Tibial artery (tissue), 4 donors: ENCODE data around the gene HSPBP1.

Experiments used
- DNase-seq, 2 donors: peaks; one replicate each; pipeline ENCODE4 v3.0.0-alpha.2; 2019
- H3K27ac ChIP-seq, 2 donors: fragments of 200-600 bp; sonication (generic) in 1 of 2; 1 replicate in 1 of 2; 2 replicates in 1 of 2; pipeline ENCODE4 v1.5.1; 2018 to 2019; ENCODE audit warnings: mild to moderate bottlenecking in 1 of 2
- H3K27me3 ChIP-seq, 2 donors: fragments of 200-600 bp; sonication (generic) in 1 of 2; one replicate each; pipeline versions ENCODE4 v1.5.1 to v1.6.0; 2016 to 2019
- H3K36me3 ChIP-seq, 3 donors: fragments of 200-600 bp; sonication (generic) in 2 of 3; one replicate each; pipeline ENCODE4 v1.5.1; 2016 to 2019; ENCODE audit warnings: mild to moderate bottlenecking in 2 of 3
- H3K4me1 ChIP-seq, 4 donors: fragments of 200-600 bp; sonication (generic) in 2 of 4; 1 replicate in 3 of 4; 2 replicates in 1 of 4; pipeline ENCODE4 v1.5.1; 2016 to 2019
- H3K4me3 ChIP-seq, 2 donors: fragments of 200-600 bp; sonication (generic) in 1 of 2; 1 replicate in 1 of 2; 2 replicates in 1 of 2; pipeline ENCODE4 v1.5.1; 2018 to 2019; ENCODE audit warnings: mild to moderate bottlenecking in 2 of 2
- H3K9me3 ChIP-seq, 3 donors: fragments of 200-600 bp; sonication (generic) in 1 of 3; one replicate each; pipeline ENCODE4 v1.5.1; 2016 to 2019
- intact Hi-C: fragments of 100-400 bp; cut with DNase I; formaldehyde crosslinking; loops from one replicate; pipeline ENCODE4 v1.15.0; 2023; ENCODE audit warnings: low total_unique reads
- TF ChIP-seq, protein P1 (sequence below), 2 experiments: fragments of 200-600 bp in 1 of 2; fragments of 450-650 bp in 1 of 2; IDR thresholded peaks; one replicate each; pipeline ENCODE4 v1.5.1; 2017 to 2019; ENCODE audit warnings: antibody characterized with exemption in 2 of 2, mild to moderate bottlenecking in 1 of 2, moderate library complexity in 1 of 2

The HSPBP1 gene

DNA sequence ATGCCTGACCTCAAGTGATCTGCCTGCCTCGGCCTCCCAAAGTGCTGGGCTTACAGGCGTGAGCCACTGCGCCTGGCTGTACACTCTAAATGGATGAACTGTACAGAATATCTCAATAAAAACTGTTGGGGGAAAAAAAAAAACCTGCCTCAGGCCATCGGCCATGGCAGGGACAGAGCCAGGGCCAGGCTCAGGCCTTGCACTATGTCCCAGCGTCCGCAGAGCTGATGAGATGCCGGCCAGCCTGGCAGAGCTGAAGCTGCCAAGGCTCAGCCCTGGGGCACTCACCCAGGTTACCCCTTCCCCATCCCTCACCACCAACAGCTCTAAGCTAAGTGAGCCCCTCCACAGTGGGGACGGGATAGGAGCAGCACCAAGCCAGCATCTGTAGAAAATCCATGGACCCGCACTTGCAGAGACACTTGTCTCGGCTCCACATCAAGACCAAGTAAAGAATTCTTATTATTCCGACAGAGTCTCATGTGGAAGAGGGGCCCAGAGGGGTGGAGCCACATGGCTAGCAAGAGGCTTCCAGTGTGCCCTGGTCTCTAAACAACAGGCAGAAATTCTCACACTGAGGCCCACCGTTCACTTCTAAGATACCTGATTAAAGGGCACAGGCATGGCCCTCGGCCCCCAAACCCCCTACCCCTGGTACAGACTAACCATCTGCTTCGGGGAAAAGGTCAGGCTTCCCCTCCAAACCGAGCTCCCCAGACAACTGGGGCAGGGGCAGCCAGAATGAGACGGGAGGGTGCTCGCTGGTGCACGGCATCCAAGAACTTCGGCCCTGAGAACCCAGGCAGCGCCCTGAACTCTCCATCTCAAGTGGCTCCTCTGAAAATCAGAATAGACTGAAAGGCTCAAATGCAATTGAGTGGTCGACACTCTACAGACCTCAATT, 26.9 kb downstream of the HSPBP1 start:
- intact Hi-C loops: no loop called here
- no peak for DNase-seq
- no peaks in the 10 kb centered on the region for H3K27me3 ChIP-seq
- peaks cover 0 to 61% (median 38%) of the 10 kb centered on the region in 4 donors for H3K4me1 ChIP-seq
- no peaks in the 10 kb centered on the region for H3K9me3 ChIP-seq
- peaks cover 0 to 25% (median 0%) of the 10 kb centered on the region in 3 donors for H3K36me3 ChIP-seq
- TF ChIP-seq, protein P1, sequence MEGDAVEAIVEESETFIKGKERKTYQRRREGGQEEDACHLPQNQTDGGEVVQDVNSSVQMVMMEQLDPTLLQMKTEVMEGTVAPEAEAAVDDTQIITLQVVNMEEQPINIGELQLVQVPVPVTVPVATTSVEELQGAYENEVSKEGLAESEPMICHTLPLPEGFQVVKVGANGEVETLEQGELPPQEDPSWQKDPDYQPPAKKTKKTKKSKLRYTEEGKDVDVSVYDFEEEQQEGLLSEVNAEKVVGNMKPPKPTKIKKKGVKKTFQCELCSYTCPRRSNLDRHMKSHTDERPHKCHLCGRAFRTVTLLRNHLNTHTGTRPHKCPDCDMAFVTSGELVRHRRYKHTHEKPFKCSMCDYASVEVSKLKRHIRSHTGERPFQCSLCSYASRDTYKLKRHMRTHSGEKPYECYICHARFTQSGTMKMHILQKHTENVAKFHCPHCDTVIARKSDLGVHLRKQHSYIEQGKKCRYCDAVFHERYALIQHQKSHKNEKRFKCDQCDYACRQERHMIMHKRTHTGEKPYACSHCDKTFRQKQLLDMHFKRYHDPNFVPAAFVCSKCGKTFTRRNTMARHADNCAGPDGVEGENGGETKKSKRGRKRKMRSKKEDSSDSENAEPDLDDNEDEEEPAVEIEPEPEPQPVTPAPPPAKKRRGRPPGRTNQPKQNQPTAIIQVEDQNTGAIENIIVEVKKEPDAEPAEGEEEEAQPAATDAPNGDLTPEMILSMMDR (IDR thresholded peaks at IDR 0.05): no peak
- H3K27ac ChIP-seq: no peak overlapping the region
- H3K4me3 ChIP-seq: no peak overlapping the region

DNA sequence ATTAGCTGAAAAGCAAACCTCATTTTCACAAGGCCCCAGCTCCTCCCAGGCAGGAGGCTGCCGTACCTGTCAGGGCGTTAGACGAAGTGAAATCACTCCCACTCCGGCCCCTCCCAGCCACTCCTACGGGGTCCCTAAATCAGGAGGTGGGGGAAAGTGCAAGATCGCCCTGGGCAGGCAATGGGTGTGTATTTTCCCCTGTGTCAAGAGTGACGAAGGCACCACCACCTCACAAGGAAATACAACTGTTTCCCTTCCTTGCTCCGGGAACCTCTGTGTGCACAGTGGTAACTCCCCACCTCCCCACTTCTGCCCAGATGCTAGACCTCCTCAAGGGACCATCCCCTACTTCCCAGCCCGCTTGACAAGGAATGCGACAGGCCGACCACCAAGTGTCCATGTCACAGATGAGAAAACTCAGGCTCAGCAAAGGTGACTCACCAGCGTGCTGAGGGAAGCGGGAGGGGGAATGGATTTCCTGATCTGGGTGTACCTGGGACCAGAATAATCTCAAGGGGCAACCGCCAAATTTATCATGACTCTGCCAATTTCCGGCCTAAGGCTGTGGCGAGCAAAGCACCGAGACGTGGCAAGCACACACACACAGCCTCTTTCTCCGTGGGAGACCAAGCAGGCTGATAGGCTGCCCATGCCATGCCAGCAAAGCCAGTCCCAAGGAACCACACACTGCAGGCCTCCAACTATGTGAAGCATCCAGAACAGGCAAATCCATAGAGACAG, 28.4 kb downstream of the HSPBP1 start:
- H3K9me3 ChIP-seq: no peaks in the 10 kb centered on the region
- H3K4me1 ChIP-seq: peaks cover 0 to 54% (median 25%) of the 10 kb centered on the region in 4 donors
- no peaks in the 10 kb centered on the region for H3K27me3 ChIP-seq
- H3K27ac ChIP-seq: no peak overlapping the region
- TF ChIP-seq, protein P1 (IDR thresholded peaks at IDR 0.05): no peak
- intact Hi-C loops: no loop called here
- H3K4me3 ChIP-seq: no peak overlapping the region
- H3K36me3 ChIP-seq: peaks cover 2 to 40% (median 7%) of the 10 kb centered on the region in 3 donors
- DNase-seq: no peak

DNA sequence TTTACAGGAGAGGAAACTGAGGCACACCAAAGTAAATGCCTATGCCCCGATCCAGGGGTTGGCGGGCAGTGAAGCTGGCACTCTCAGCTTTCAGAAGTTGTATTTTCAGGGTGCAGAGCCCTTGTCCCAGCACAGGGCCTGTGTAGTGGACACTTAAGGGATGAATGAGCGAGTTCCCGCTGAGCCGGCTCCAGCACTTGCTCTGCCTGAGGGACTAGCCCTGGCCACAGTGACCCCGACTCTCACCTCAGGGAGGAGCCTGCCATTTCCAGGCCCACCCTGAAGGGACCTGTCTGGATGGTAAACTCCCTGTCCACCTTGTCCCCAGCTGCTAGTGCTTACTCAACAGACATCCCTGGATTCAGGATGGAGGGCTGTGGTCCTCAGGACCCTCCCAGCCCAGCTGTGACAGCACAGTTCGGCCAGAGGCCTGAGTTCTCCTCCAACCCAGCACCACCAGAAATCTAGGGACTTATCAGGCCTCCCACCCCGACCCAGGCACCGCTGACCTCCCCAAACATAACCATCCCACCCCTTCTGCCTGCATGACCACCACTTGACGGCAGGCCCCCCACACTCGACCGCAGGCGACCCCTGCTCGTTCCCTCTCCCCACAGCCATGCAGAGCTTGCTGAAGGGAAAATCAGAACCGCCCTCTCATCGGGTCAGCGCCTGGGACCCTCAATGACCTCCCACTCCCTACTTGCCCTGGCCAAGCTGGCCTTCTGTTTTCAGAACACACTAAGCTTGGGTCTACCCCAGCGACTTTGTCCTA, 29.5 kb downstream of the HSPBP1 start:
- H3K4me1 ChIP-seq: peaks cover 0 to 43% (median 14%) of the 10 kb centered on the region in 4 donors
- TF ChIP-seq, protein P1 (IDR thresholded peaks at IDR 0.05): no peak

DNA sequence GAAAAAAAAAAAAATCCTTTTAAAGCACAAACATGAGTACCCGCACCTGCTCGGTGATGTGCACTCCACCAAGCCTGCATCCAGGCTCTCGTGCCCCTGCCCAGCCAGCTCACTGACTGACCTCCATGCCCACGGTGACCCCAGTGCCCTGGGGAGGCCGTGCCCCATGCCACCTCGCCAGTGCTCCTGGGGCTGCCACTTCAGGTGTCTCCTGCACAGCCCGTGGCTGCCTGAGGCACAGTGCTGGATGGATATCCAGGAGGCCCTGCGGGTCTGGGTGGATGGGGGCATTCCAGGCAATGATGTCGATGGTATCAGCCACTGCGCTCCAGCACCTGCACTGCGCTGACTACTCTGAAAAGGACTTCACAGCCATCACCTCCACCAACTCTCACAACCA, 30.1 kb downstream of the HSPBP1 start:
- Histone ChIP-seq H3K4me3 (no peak overlapping the region), H3K27me3 (no peaks in the 10 kb centered on the region), H3K36me3 (peaks cover 19 to 57% (median 24%) of the 10 kb centered on the region in 3 donors), H3K4me1 (peaks cover 0 to 37% (median 9%) of the 10 kb centered on the region in 4 donors), H3K27ac (no peak overlapping the region), H3K9me3 (no peaks in the 10 kb centered on the region)
- intact Hi-C loops: no loop called here
- TF ChIP-seq, protein P1 (IDR thresholded peaks at IDR 0.05): no peak
- no peak for DNase-seq

More for the DNA sequence above, 29.5 kb downstream of the HSPBP1 start:
- H3K36me3 ChIP-seq: peaks cover 13 to 51% (median 18%) of the 10 kb centered on the region in 3 donors
- no peaks in the 10 kb centered on the region for H3K27me3 ChIP-seq
- H3K9me3 ChIP-seq: no peaks in the 10 kb centered on the region
- intact Hi-C loops: no loop called here
- H3K27ac ChIP-seq: no peak overlapping the region
- no peak overlapping the region for H3K4me3 ChIP-seq
- no peak for DNase-seq

DNA sequence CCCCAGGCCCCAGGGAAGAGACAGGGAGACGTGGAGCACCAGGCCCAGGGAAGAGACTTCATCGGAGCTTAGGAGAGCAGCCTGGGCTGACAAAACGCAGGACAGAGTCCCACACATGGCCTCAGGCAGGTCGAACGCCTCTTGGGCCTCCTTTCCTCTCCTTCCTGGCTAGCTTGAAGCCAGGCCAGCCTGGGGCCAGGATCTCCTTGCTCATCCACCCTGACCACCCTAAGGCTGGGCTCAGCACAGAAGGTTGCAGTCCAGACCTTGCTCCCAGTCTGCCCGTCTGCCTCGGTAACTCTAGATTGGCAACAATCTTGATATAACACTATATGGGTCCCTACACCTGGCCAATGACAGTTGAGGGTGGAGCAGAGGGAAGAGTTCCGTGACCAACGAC, 31.2 kb downstream of the HSPBP1 start:
- Histone ChIP-seq H3K27ac (no peak overlapping the region), H3K27me3 (no peaks in the 10 kb centered on the region), H3K4me1 (peaks cover 0 to 28% (median 2%) of the 10 kb centered on the region in 4 donors), H3K4me3 (no peak overlapping the region), H3K36me3 (peaks cover 29 to 68% (median 35%) of the 10 kb centered on the region in 3 donors), H3K9me3 (no peaks in the 10 kb centered on the region)
- no peak for DNase-seq
- TF ChIP-seq, protein P1 (IDR thresholded peaks at IDR 0.05): no peak
- intact Hi-C loops: no loop called here
